ENCODE measurements around the gene ELMO1. TPM values are rescaled to one million over a fixed set of nuclear protein-coding genes. Genes with fewer than 3 reads are reported as not detected.

Gene ELMO1
- total and polyA plus RNA-seq, 9 donors, result 8.9 to 48.9 (median 28.0) TPM

GRCh38 chr7:37315772-37316715 is 132.6 kb downstream of the ELMO1 start:
- 89 to 91% (median 91%) methylated on average over 5 of the region's 5 CpGs for WGBS, 3 donors
- TF ChIP-seq EP300 (IDR thresholded peaks at IDR 0.05) (no peak), CTCF (IDR thresholded peaks at IDR 0.05) (no peak), POLR2A (IDR thresholded peaks at IDR 0.05) (no peak)

GRCh38 chr7:37312608-37313007 is 136.1 kb downstream of the ELMO1 start:
- Histone ChIP-seq H3K27ac (no peak overlapping the region), H3K36me3 (no peaks in the 10 kb centered on the region), H3K27me3 (no peaks in the 10 kb centered on the region), H3K9me3 (no peaks in the 10 kb centered on the region), H3K4me3 (no peak overlapping the region), H3K4me1 (ENCODE audit: insufficient read depth) (no peaks in the 10 kb centered on the region)
- 92 to 96% (median 94%) methylated on average over 1 of the region's 1 CpG for WGBS, 3 donors
- no peak for DNase-seq
- TF ChIP-seq CTCF (IDR thresholded peaks at IDR 0.05) (no peak), POLR2A (IDR thresholded peaks at IDR 0.05) (no peak), EP300 (IDR thresholded peaks at IDR 0.05) (no peak)
- intact Hi-C loops (cut with DNase I), result no loop called here

More at GRCh38 chr7:37315772-37316715, 132.6 kb downstream of the ELMO1 start:
- DNase-seq, result no peak
- intact Hi-C loops (cut with DNase I), result no loop called here
- no peaks in the 10 kb centered on the region for H3K4me1 ChIP-seq (ENCODE audit: insufficient read depth)
- H3K27ac ChIP-seq, result no peak overlapping the region
- no peak overlapping the region for H3K4me3 ChIP-seq
- no peaks in the 10 kb centered on the region for H3K36me3 ChIP-seq
- H3K9me3 ChIP-seq, result no peaks in the 10 kb centered on the region
- H3K27me3 ChIP-seq, result no peaks in the 10 kb centered on the region

GRCh38 chr7:37311355-37311754 is 137.3 kb downstream of the ELMO1 start:
- H3K27ac ChIP-seq, result no peak overlapping the region
- 45 to 73% (median 55%) methylated on average over 6 of the region's 6 CpGs for WGBS, 3 donors

More at GRCh38 chr7:37311355-37311754, 137.3 kb downstream of the ELMO1 start:
- no peak for TF ChIP-seq EP300 (IDR thresholded peaks at IDR 0.05)
- TF ChIP-seq POLR2A (IDR thresholded peaks at IDR 0.05), result no peak
- TF ChIP-seq CTCF (IDR thresholded peaks at IDR 0.05), result no peak
- Histone ChIP-seq H3K36me3 (no peaks in the 10 kb centered on the region), H3K9me3 (no peaks in the 10 kb centered on the region), H3K4me1 (ENCODE audit: insufficient read depth) (peaks cover under 1% of the 10 kb centered on the region), H3K4me3 (no peak overlapping the region), H3K27me3 (no peaks in the 10 kb centered on the region)
- intact Hi-C loops (cut with DNase I), result no loop called here
- DNase-seq, result no peak

All from ovary (tissue), 9 donors.